GM18520 (cell line): ENCODE results near the gene ROPN1.
"Not testable (repeated sequence)": the region's sequence is repeated elsewhere in the genome, so short reads cannot be mapped to it uniquely, and the experiment has no call there.

Source experiments
- ATAC-seq: cut with Tn5 transposase; IDR thresholded peaks from one replicate; pipeline ENCODE4 v1.9.1; 2021; ENCODE audit not compliant: unreplicated experiment

ROPN1 gene

GRCh38 chr3:124001366-124001765, 9.4 kb upstream of the ROPN1 start:
- not testable (repeated sequence) for ATAC-seq

GRCh38 chr3:123997543-123997942, 5.6 kb upstream of the ROPN1 start:
- no peak for ATAC-seq

GRCh38 chr3:123993818-123994217, 1.9 kb upstream of the ROPN1 start:
- ATAC-seq, result no peak

- ATAC-seq, result no peak
These were observed 5.5 kb downstream of the ROPN1 start for GRCh38 chr3:123986427-123986826.

- no peak for ATAC-seq
These were observed 7.0 kb downstream of the ROPN1 start for GRCh38 chr3:123984957-123985356.

- no peak for ATAC-seq
These were observed 7.6 kb downstream of the ROPN1 start for GRCh38 chr3:123984350-123984749.

GRCh38 chr3:123981317-123981716, 10.6 kb downstream of the ROPN1 start:
- ATAC-seq, result not testable (repeated sequence)

- no peak for ATAC-seq
These were observed 11.4 kb downstream of the ROPN1 start for GRCh38 chr3:123980539-123980938.

- ATAC-seq, result not testable (repeated sequence)
These were observed 12.1 kb downstream of the ROPN1 start for GRCh38 chr3:123979525-123980501.

GRCh38 chr3:123976904-123977303, 15.0 kb downstream of the ROPN1 start:
- not testable (repeated sequence) for ATAC-seq

GRCh38 chr3:123976181-123976898, 15.6 kb downstream of the ROPN1 start:
- not testable (repeated sequence) for ATAC-seq

- ATAC-seq, result not testable (repeated sequence)
These were observed 16.9 kb downstream of the ROPN1 start for GRCh38 chr3:123975030-123975429.

- ATAC-seq, result no peak
These were observed 20.5 kb downstream of the ROPN1 start for GRCh38 chr3:123971406-123971805.

- ATAC-seq, result not testable (repeated sequence)
These were observed 24.7 kb downstream of the ROPN1 start for GRCh38 chr3:123967260-123967659.

- not testable (repeated sequence) for ATAC-seq
These were observed 25.1 kb downstream of the ROPN1 start for GRCh38 chr3:123966799-123967198.

- ATAC-seq, result not testable (repeated sequence)
These were observed 27.1 kb downstream of the ROPN1 start for GRCh38 chr3:123964793-123965192.

GRCh38 chr3:123961508-123961856, 30.4 kb downstream of the ROPN1 start:
- no peak for ATAC-seq

- peak; percentile 38 for ATAC-seq
These were observed 31.0 kb downstream of the ROPN1 start, which contains the start of gene CCDC14 for GRCh38 chr3:123960781-123961507. CCDC14 (minus strand) TSS chr3:123961229; CDS start chr3:123961173, 56 bp downstream.

GRCh38 chr3:123953735-123954134, 38.2 kb downstream of the ROPN1 start:
- ATAC-seq, result peak; percentile 51

GRCh38 chr3:123952844-123953520, 38.9 kb downstream of the ROPN1 start:
- no peak for ATAC-seq
